Measurements from ENCODE around the gene ALDH16A1. TPM values are rescaled to one million over a fixed set of nuclear protein-coding genes. Genes with fewer than 3 reads are reported as not detected.
A peak's percentile ranks its signal among the peaks of the same experiment; 100 is the strongest.
"Not testable (repeated sequence)": the region's sequence is repeated elsewhere in the genome, so short reads cannot be mapped to it uniquely, and the experiment has no call there.

The ALDH16A1 gene
- total and polyA plus RNA-seq, 4 experiments from 2014 or later: 28.4 to 40.1 (median 32.1) TPM

- Mint-ChIP-seq H3K36me3 (peaks cover 4 to 10% of the 10 kb centered on the region in 2 donors), H3K27me3 (no peaks in the 10 kb centered on the region), H3K9me3 (peaks cover 0 to 3% (median 0%) of the 10 kb centered on the region in 8 donors), H3K4me1 (peaks cover 23 to 54% (median 36%) of the 10 kb centered on the region in 4 donors), H3K4me3 (peak overlapping the region in 4 of 8 donors; percentile 46 to 94 (median 84)), H3K27ac (peak overlapping the region; percentile 94 to 100 (median 100))
- Histone ChIP-seq H3K27ac (ENCODE audit: low read depth, low read length) (peak overlapping the region; percentile 84), H3K4me3 (ENCODE audit: low read length in 2 of 2) (peak overlapping the region in 1 of 2 donors; percentile 44), H3K4me1 (ENCODE audit: insufficient read depth, low read length) (peaks cover 64% of the 10 kb centered on the region), H3K9me3 (ENCODE audit: control insufficient read depth in 1 of 2, low read length in 2 of 2) (no peaks in the 10 kb centered on the region), H3K36me3 (ENCODE audit: insufficient read depth, low read length) (peaks cover 17% of the 10 kb centered on the region), H3K27me3 (ENCODE audit: insufficient read depth, low read length) (no peaks in the 10 kb centered on the region)
- ChIA-PET CTCF (ENCODE audit: partially characterized antibody) (interaction anchor here (3.5 to 6.0 kb wide), 3 partner anchors 9 to 76 kb away, joined by 20 to 227 read pairs (median 57); partner anchors contain the start of genes ALDH16A1 and PIH1D1), POLR2A (ENCODE audit: partially characterized antibody) (interaction anchor here (0.6 to 6.2 kb wide), 8 partner anchors 10 to 37 kb away, joined by 3 to 222 read pairs (median 15); partner anchors contain the start of genes ALDH16A1, PIH1D1 and RPL13A)
- intact Hi-C loops (cut with micrococcal nuclease): no loop called here
- no peak for DNase-seq
These were observed 15.2 kb downstream of the ALDH16A1 start for GRCh38 chr19:49468199-49468598.

DNA sequence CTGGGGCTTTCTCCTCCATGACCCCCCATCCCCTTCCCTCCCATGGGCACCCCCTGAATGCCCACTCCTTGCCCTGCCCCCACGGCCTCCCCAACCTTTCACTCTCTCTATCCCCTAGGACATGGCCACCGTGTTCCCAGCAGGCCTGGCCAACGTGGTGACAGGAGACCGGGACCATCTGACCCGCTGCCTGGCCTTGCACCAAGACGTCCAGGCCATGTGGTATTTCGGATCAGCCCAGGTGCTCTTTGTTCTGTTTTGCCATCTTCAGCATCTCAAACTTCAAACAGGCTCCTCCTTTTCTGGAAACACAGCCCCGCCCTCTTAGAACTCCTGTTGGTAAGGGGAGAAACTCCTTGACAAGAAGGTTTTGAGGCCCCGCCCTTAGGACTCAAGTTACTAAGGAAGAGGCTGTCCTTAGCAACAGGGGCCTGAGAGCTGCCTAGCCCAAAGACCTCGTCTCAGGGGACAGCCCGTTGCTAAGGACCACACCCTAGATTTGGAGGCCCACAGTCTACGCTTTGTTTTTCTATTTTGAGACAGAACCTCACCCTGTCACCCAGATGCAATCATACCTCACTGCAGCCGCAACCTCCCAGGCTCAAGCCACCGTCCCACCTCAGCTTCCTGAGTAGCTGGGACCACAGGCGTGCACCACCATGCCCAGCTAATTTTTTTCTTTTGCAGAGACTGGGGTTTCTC lies 15.9 kb downstream of the ALDH16A1 start:
- Histone ChIP-seq H3K4me3 (ENCODE audit: low read length in 2 of 2) (peak overlapping the region in 1 of 2 donors; percentile 44), H3K4me1 (ENCODE audit: insufficient read depth, low read length) (peaks cover 71% of the 10 kb centered on the region), H3K27ac (ENCODE audit: low read depth, low read length) (peak overlapping the region; percentile 84), H3K36me3 (ENCODE audit: insufficient read depth, low read length) (peaks cover 17% of the 10 kb centered on the region), H3K9me3 (ENCODE audit: control insufficient read depth in 1 of 2, low read length in 2 of 2) (no peaks in the 10 kb centered on the region), H3K27me3 (ENCODE audit: insufficient read depth, low read length) (no peaks in the 10 kb centered on the region)
- intact Hi-C loops (cut with micrococcal nuclease): loop anchor here (1.0 kb wide), 1 partner anchor 16 kb away; the partner anchor contains the start of gene ALDH16A1
- ChIA-PET POLR2A (ENCODE audit: partially characterized antibody) (interaction anchor here (0.6 to 6.2 kb wide), 24 partner anchors 11 to 369 kb away, joined by 3 to 222 read pairs (median 6); partner anchors contain the start of genes ALDH16A1, GFY, KASH5 and PIH1D1), CTCF (ENCODE audit: partially characterized antibody) (interaction anchor here (1.0 to 6.0 kb wide), 12 partner anchors 10 to 242 kb away, joined by 3 to 227 read pairs (median 8); partner anchors contain the start of genes ALDH16A1 and PIH1D1)
- Mint-ChIP-seq H3K27ac (peak overlapping the region; percentile 94 to 100 (median 100)), H3K36me3 (peaks cover 4 to 10% of the 10 kb centered on the region in 2 donors), H3K27me3 (no peaks in the 10 kb centered on the region), H3K4me3 (peak overlapping the region; percentile 67 to 94 (median 80)), H3K9me3 (peaks cover 0 to 3% (median 0%) of the 10 kb centered on the region in 8 donors), H3K4me1 (peaks cover 24 to 61% (median 40%) of the 10 kb centered on the region in 4 donors)
- DNase-seq: peak; percentile 96 to 99 (median 98)

DNA sequence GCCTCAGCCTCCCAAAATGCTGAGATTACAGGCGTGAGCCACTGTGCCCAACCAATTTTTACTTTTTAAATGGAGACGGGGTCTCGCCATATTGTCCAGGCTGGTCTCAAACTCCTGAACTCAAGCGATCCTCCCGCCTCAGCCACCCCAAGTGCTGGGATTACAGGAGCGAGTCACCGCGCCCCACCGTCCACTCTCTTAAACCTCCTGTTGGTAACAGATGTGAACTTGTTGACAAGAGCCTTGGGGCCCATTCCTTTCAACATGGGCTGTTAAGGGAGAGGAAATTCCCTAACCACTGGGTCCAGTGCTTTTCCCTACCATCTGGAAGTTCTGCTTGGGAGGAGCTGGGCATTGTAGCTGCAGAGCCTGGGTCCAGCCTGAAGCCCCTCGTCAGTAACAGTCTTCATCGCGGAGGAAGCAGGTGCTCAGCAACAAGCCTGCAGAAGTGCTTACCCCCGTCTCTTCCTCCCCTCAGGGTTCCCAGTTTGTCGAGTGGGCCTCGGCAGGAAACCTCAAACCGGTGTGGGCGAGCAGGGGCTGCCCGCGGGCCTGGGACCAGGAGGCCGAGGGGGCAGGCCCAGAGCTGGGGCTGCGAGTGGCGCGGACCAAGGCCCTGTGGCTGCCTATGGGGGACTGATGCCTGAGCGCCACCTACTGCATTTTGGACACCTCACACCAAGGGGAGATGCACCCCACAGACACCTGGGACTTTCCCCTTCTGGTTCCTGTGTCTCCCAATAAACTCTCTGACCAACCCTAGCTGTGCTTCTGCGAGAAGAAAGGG lies 17.0 kb downstream of the ALDH16A1 start:
- no peaks in the 10 kb centered on the region for H3K9me3 ChIP-seq (ENCODE audit: control insufficient read depth in 1 of 2, low read length in 2 of 2)
- H3K27me3 ChIP-seq (ENCODE audit: insufficient read depth, low read length): no peaks in the 10 kb centered on the region
- H3K27ac Mint-ChIP-seq: peak overlapping the region; percentile 94 to 100 (median 100)
- peaks cover 24 to 61% (median 41%) of the 10 kb centered on the region in 4 donors for H3K4me1 Mint-ChIP-seq
- DNase-seq: peak; percentile 78 to 94 (median 85)
- intact Hi-C loops (cut with micrococcal nuclease): loop anchor here (1.0 to 2.0 kb wide), 3 partner anchors 17 to 243 kb away; partner anchors contain the start of gene ALDH16A1
- ChIA-PET POLR2A (ENCODE audit: partially characterized antibody) (interaction anchor here (0.5 to 6.2 kb wide), 38 partner anchors 12 to 244 kb away, joined by 3 to 222 read pairs (median 5); partner anchors contain the start of genes ALDH16A1, CD37, GFY and KASH5), CTCF (ENCODE audit: partially characterized antibody) (interaction anchor here (0.7 to 6.0 kb wide), 23 partner anchors 8 to 244 kb away, joined by 3 to 227 read pairs (median 4); partner anchors contain the start of genes ALDH16A1, PIH1D1, PRR12 and RPS11)
- H3K36me3 ChIP-seq (ENCODE audit: insufficient read depth, low read length): peaks cover 7% of the 10 kb centered on the region
- H3K36me3 Mint-ChIP-seq: peaks cover 5 to 11% of the 10 kb centered on the region in 2 donors
- H3K4me3 ChIP-seq (ENCODE audit: low read length in 2 of 2): no peak overlapping the region
- H3K27ac ChIP-seq (ENCODE audit: low read depth, low read length): peak overlapping the region; percentile 75
- peaks cover 0 to 3% (median 0%) of the 10 kb centered on the region in 8 donors for H3K9me3 Mint-ChIP-seq
- no peaks in the 10 kb centered on the region for H3K27me3 Mint-ChIP-seq
- H3K4me3 Mint-ChIP-seq: peak overlapping the region in 7 of 8 donors; percentile 40 to 81 (median 52)
- H3K4me1 ChIP-seq (ENCODE audit: insufficient read depth, low read length): peaks cover 71% of the 10 kb centered on the region

DNA sequence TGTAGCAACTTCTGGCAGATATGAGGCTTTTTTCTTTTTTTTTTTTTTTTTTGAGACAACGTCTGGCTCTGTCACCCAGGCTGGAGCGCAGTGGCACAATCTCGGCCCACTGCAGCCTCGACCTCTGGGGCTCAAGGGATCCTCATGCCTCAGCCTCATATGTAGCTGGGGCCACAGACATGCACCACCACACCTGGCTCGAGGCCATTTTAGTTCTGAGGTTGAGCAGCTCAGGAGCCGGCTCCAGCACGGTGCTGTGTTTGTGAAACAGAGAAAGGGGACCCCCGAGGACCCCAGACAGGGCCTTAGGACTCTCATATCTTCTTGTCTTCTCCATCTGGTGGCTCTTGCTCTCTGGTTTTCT lies 17.6 kb downstream of the ALDH16A1 start:
- Histone ChIP-seq H3K36me3 (ENCODE audit: insufficient read depth, low read length) (peaks cover under 1% of the 10 kb centered on the region), H3K27ac (ENCODE audit: low read depth, low read length) (peak overlapping the region; percentile 75), H3K9me3 (ENCODE audit: control insufficient read depth in 1 of 2, low read length in 2 of 2) (no peaks in the 10 kb centered on the region), H3K4me3 (ENCODE audit: low read length in 2 of 2) (no peak overlapping the region), H3K4me1 (ENCODE audit: insufficient read depth, low read length) (peaks cover 68% of the 10 kb centered on the region), H3K27me3 (ENCODE audit: insufficient read depth, low read length) (no peaks in the 10 kb centered on the region)
- Mint-ChIP-seq H3K36me3 (peaks cover 9 to 15% of the 10 kb centered on the region in 2 donors), H3K4me3 (peak overlapping the region in 7 of 8 donors; percentile 12 to 81 (median 52)), H3K4me1 (peaks cover 24 to 65% (median 40%) of the 10 kb centered on the region in 4 donors), H3K9me3 (peaks cover 0 to 3% (median 0%) of the 10 kb centered on the region in 8 donors), H3K27me3 (no peaks in the 10 kb centered on the region), H3K27ac (peak overlapping the region; percentile 94 to 100 (median 100))
- CTCF ChIA-PET (ENCODE audit: partially characterized antibody): interaction anchor here (0.7 to 6.0 kb wide), 19 partner anchors 8 to 244 kb away, joined by 3 to 227 read pairs (median 6); partner anchors contain the start of genes ALDH16A1, PIH1D1, PRR12 and RPS11
- intact Hi-C loops (cut with micrococcal nuclease): loop anchor here (1.0 to 2.0 kb wide), 2 partner anchors 27 to 244 kb away; no protein-coding TSS in a partner anchor
- POLR2A ChIA-PET (ENCODE audit: partially characterized antibody): interaction anchor here (0.6 to 6.2 kb wide), 28 partner anchors 13 to 244 kb away, joined by 3 to 222 read pairs (median 4); partner anchors contain the start of genes ALDH16A1, CD37, KASH5 and PIH1D1
- no peak for DNase-seq

- DNase-seq: no peak
- no peaks in the 10 kb centered on the region for H3K27me3 ChIP-seq (ENCODE audit: insufficient read depth, low read length)
- H3K4me1 ChIP-seq (ENCODE audit: insufficient read depth, low read length): peaks cover 71% of the 10 kb centered on the region
- peaks cover 16% of the 10 kb centered on the region for H3K36me3 ChIP-seq (ENCODE audit: insufficient read depth, low read length)
- H3K27ac ChIP-seq (ENCODE audit: low read depth, low read length): peak overlapping the region; percentile 96
- H3K9me3 Mint-ChIP-seq: peaks cover 0 to 3% (median 0%) of the 10 kb centered on the region in 8 donors
- peaks cover 20 to 26% of the 10 kb centered on the region in 2 donors for H3K36me3 Mint-ChIP-seq
- no peaks in the 10 kb centered on the region for H3K9me3 ChIP-seq (ENCODE audit: control insufficient read depth in 1 of 2, low read length in 2 of 2)
- H3K4me3 Mint-ChIP-seq: peak overlapping the region; percentile 61 to 99 (median 94)
- H3K27me3 Mint-ChIP-seq: no peaks in the 10 kb centered on the region
- peak overlapping the region; percentile 91 to 99 (median 97) for H3K27ac Mint-ChIP-seq
- H3K4me1 Mint-ChIP-seq: peaks cover 31 to 73% (median 51%) of the 10 kb centered on the region in 4 donors
- peak overlapping the region in 1 of 2 donors; percentile 8 for H3K4me3 ChIP-seq (ENCODE audit: low read length in 2 of 2)
- intact Hi-C loops (cut with micrococcal nuclease): no loop called here
- ChIA-PET CTCF (ENCODE audit: partially characterized antibody) (interaction anchor here (0.6 to 6.0 kb wide), 29 partner anchors 10 to 247 kb away, joined by 3 to 227 read pairs (median 4); partner anchors contain the start of genes ALDH16A1, DKKL1, KASH5 and PIH1D1), POLR2A (ENCODE audit: partially characterized antibody) (interaction anchor here (0.6 to 6.2 kb wide), 18 partner anchors 12 to 205 kb away, joined by 3 to 222 read pairs (median 6); partner anchors contain the start of genes ALDH16A1, BCL2L12, IRF3 and NOSIP)
These were observed 19.9 kb downstream of the ALDH16A1 start for GRCh38 chr19:49472936-49473335.

GRCh38 chr19:49473501-49473867 lies 20.5 kb downstream of the ALDH16A1 start:
- H3K4me1 Mint-ChIP-seq: peaks cover 31 to 71% (median 51%) of the 10 kb centered on the region in 4 donors
- DNase-seq; H3K27me3 Mint-ChIP-seq; intact Hi-C loops (cut with micrococcal nuclease); H3K9me3 ChIP-seq (ENCODE audit: control insufficient read depth in 1 of 2, low read length in 2 of 2); H3K9me3 Mint-ChIP-seq; H3K27me3 ChIP-seq (ENCODE audit: insufficient read depth, low read length): not testable (repeated sequence)
- peak overlapping the region; percentile 91 to 99 (median 97) for H3K27ac Mint-ChIP-seq
- POLR2A ChIA-PET (ENCODE audit: partially characterized antibody): interaction anchor here (0.6 to 6.2 kb wide), 20 partner anchors 9 to 205 kb away, joined by 3 to 222 read pairs (median 5); partner anchors contain the start of genes ALDH16A1, BCL2L12, IRF3 and NOSIP
- Histone ChIP-seq H3K4me1 (ENCODE audit: insufficient read depth, low read length) (peaks cover 65% of the 10 kb centered on the region), H3K4me3 (ENCODE audit: low read length in 2 of 2) (peak overlapping the region; percentile 44 to 94), H3K27ac (ENCODE audit: low read depth, low read length) (peak overlapping the region; percentile 96), H3K36me3 (ENCODE audit: insufficient read depth, low read length) (peaks cover 16% of the 10 kb centered on the region)
- CTCF ChIA-PET (ENCODE audit: partially characterized antibody): interaction anchor here (0.6 to 6.0 kb wide), 35 partner anchors 9 to 248 kb away, joined by 3 to 227 read pairs (median 4); partner anchors contain the start of genes ALDH16A1, CD37, KASH5 and PIH1D1
- H3K4me3 Mint-ChIP-seq: peak overlapping the region; percentile 90 to 99 (median 94)
- H3K36me3 Mint-ChIP-seq: peaks cover 20 to 26% of the 10 kb centered on the region in 2 donors

All from CD4-positive, alpha-beta memory T cell (primary cell).